Natural killer cell treated with Interleukin-12 subunit alpha and Interleukin-12 subunit beta and Interleukin-15 and Interleukin-18, amount 100 ng/mL, for 72 hours (primary cell): Measurements from ENCODE around the gene NUP42. TPM values are rescaled to one million over a fixed set of nuclear protein-coding genes. Genes with fewer than 3 reads are reported as not detected.
A peak's percentile ranks its signal among the peaks of the same experiment; 100 is the strongest.
"Not testable (repeated sequence)": the region's sequence is repeated elsewhere in the genome, so short reads cannot be mapped to it uniquely, and the experiment has no call there.

Experiments used
- ATAC-seq, 2 donors: fragments of 150-1000 bp; cut with Tn5 transposase in 1 of 2; sonication (Bioruptor Pico), chemical (Tn5 transposase) in 1 of 2; 2 replicates each; pipeline ENCODE4 v1.10.0; 2021
- DNase-seq: peaks from one replicate; pipeline ENCODE4 v3.0.0; 2022; ENCODE audit warnings: low spot score
- H3K27ac Mint-ChIP-seq, 2 donors: 1 replicate in 1 of 2; 2 replicates in 1 of 2; pipeline ENCODE4 v1.8.0; 2022; ENCODE audit warnings: mixed read lengths in 2 of 2, mild to moderate bottlenecking in 1 of 2, moderate library complexity in 1 of 2
- H3K27me3 Mint-ChIP-seq, 2 donors: 1 replicate in 1 of 2; 2 replicates in 1 of 2; pipeline ENCODE4 v1.8.0; 2022; ENCODE audit warnings: mixed read lengths in 2 of 2
- H3K36me3 Mint-ChIP-seq: one replicate; pipeline ENCODE4 v1.8.0; 2022; ENCODE audit warnings: mixed read lengths
- H3K4me1 Mint-ChIP-seq, 2 donors: 1 replicate in 1 of 2; 2 replicates in 1 of 2; pipeline ENCODE4 v1.8.0; 2022; ENCODE audit warnings: low read depth in 2 of 2, mixed read lengths in 2 of 2, mild to moderate bottlenecking in 1 of 2
- H3K4me3 Mint-ChIP-seq: one replicate; pipeline ENCODE4 v1.8.0; 2022; ENCODE audit warnings: mixed read lengths
- H3K9me3 Mint-ChIP-seq: 2 replicates; pipeline ENCODE4 v1.8.0; 2022; ENCODE audit warnings: mixed read lengths
- total RNA-seq, 2 donors: library from RNA; stranded (reverse); gene quantifications; one replicate each; pipeline ENCODE4 v1.2.3, GENCODE V29; 2022

The NUP42 gene
- total RNA-seq, 2 donors from 2014 or later, result 41.2 to 86.2 TPM

- ATAC-seq (no peak), DNase-seq (no peak)
- Mint-ChIP-seq H3K4me3 (no peak overlapping the region), H3K9me3 (no peaks in the 10 kb centered on the region), H3K4me1 (no peaks in the 10 kb centered on the region), H3K36me3 (no peaks in the 10 kb centered on the region), H3K27ac (no peak overlapping the region), H3K27me3 (peaks cover 13 to 27% of the 10 kb centered on the region in 2 donors)
These were observed 28.7 kb downstream of the NUP42 start for GRCh38 chr7:23210506-23210905.

- no peak for ATAC-seq
- Mint-ChIP-seq H3K4me1 (no peaks in the 10 kb centered on the region), H3K36me3 (no peaks in the 10 kb centered on the region), H3K27me3 (peaks cover 21 to 28% of the 10 kb centered on the region in 2 donors), H3K9me3 (no peaks in the 10 kb centered on the region), H3K27ac (no peak overlapping the region), H3K4me3 (no peak overlapping the region)
- DNase-seq, result no peak
These were observed 29.7 kb downstream of the NUP42 start for GRCh38 chr7:23211589-23211988.

DNA sequence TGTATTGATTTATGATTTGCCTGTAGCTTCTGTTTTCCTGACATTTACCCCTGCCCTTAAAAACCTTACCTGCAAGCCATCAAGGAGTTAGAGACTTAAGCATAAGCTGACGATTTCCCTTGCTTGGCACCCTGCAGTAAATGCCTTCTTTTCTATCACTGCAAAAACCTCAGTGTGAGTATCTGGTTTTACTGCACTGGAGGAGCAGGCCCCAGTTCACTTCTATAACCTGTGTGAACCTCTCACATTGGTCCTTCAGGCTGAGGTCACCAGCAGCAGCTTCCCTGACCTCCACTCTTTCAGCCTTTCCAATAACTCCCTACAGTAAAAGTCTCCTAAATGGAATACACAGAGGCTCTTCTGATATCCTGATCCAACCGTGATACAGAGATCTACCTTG is 30.5 kb downstream of the NUP42 start:
- H3K4me1 Mint-ChIP-seq, result no peaks in the 10 kb centered on the region
- peaks cover 21 to 24% of the 10 kb centered on the region in 2 donors for H3K27me3 Mint-ChIP-seq
- H3K27ac Mint-ChIP-seq, result no peak overlapping the region
- DNase-seq (no peak), ATAC-seq (no peak)
- no peak overlapping the region for H3K4me3 Mint-ChIP-seq
- H3K9me3 Mint-ChIP-seq, result no peaks in the 10 kb centered on the region
- no peaks in the 10 kb centered on the region for H3K36me3 Mint-ChIP-seq

GRCh38 chr7:23212841-23213240 is 31.0 kb downstream of the NUP42 start:
- H3K27me3 Mint-ChIP-seq, result peaks cover 20% of the 10 kb centered on the region in 2 donors
- ATAC-seq, result no peak

DNA sequence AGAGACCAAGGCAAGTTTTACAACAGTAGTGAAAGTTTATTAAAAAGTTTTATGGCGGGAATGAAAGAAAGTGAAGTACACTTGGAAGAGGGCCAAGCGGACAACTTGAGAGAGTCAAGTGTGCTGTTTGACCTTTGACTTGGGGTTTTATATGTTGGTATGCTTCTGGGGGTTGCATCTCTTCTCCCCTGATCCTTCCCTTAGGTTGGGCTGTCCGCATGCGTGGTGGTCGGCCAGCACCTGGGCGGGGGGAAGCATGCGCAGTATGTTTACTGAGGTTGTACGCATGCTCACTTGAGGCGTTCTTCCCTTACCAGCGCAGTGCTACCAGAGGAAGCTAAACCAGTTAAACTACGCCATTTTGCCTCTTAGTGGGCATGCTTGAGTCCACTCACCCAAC is 31.9 kb downstream of the NUP42 start:
- no peak overlapping the region for H3K4me3 Mint-ChIP-seq
- H3K27ac Mint-ChIP-seq, result no peak overlapping the region
- H3K27me3 Mint-ChIP-seq, result peaks cover 18 to 21% of the 10 kb centered on the region in 2 donors

More at GRCh38 chr7:23212841-23213240, 31.0 kb downstream of the NUP42 start:
- no peaks in the 10 kb centered on the region for H3K36me3 Mint-ChIP-seq
- no peaks in the 10 kb centered on the region for H3K4me1 Mint-ChIP-seq
- H3K4me3 Mint-ChIP-seq, result no peak overlapping the region
- no peaks in the 10 kb centered on the region for H3K9me3 Mint-ChIP-seq
- no peak overlapping the region for H3K27ac Mint-ChIP-seq
- DNase-seq, result no peak

GRCh38 chr7:23214423-23214822 is 32.6 kb downstream of the NUP42 start:
- no peak overlapping the region for H3K27ac Mint-ChIP-seq
- H3K4me3 Mint-ChIP-seq, result no peak overlapping the region
- no peaks in the 10 kb centered on the region for H3K9me3 Mint-ChIP-seq
- peaks cover 18 to 23% of the 10 kb centered on the region in 2 donors for H3K27me3 Mint-ChIP-seq
- no peak for DNase-seq
- H3K4me1 Mint-ChIP-seq, result no peaks in the 10 kb centered on the region
- no peak for ATAC-seq
- no peaks in the 10 kb centered on the region for H3K36me3 Mint-ChIP-seq

More for the DNA sequence above, 31.9 kb downstream of the NUP42 start:
- DNase-seq (no peak), ATAC-seq (no peak)
- H3K36me3 Mint-ChIP-seq, result no peaks in the 10 kb centered on the region
- H3K4me1 Mint-ChIP-seq, result no peaks in the 10 kb centered on the region
- no peaks in the 10 kb centered on the region for H3K9me3 Mint-ChIP-seq

DNA sequence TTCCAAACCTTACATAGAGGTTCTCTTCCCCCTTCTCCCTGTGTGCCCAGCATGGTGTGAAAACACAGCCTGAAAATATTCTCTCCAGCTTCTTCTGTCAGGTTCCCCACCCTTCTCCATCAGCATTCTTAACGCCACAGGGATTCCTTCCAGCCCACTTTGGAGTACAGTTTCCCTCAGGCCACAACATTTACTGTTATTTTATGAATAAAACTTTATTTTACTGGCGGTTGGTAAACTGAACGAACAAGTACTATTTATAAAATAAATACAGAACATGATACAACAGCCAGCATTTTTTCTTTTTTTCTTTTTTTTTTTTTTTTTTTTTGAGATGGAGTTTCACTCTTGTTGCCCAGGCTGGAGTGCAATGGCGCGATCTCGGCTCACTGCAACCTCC is 33.1 kb downstream of the NUP42 start:
- H3K27me3 Mint-ChIP-seq, result peaks cover 18 to 23% of the 10 kb centered on the region in 2 donors
- ATAC-seq (no peak), DNase-seq (no peak)
- H3K36me3 Mint-ChIP-seq, result no peaks in the 10 kb centered on the region
- no peaks in the 10 kb centered on the region for H3K9me3 Mint-ChIP-seq
- no peak overlapping the region for H3K4me3 Mint-ChIP-seq
- H3K27ac Mint-ChIP-seq, result no peak overlapping the region
- H3K4me1 Mint-ChIP-seq, result no peaks in the 10 kb centered on the region

GRCh38 chr7:23216021-23216420 is 34.2 kb downstream of the NUP42 start:
- H3K9me3 Mint-ChIP-seq, result no peaks in the 10 kb centered on the region
- DNase-seq, result no peak
- H3K4me1 Mint-ChIP-seq, result no peaks in the 10 kb centered on the region
- no peak overlapping the region for H3K27ac Mint-ChIP-seq
- peaks cover 18 to 23% of the 10 kb centered on the region in 2 donors for H3K27me3 Mint-ChIP-seq
- H3K36me3 Mint-ChIP-seq, result no peaks in the 10 kb centered on the region
- H3K4me3 Mint-ChIP-seq, result no peak overlapping the region
- no peak for ATAC-seq

DNA sequence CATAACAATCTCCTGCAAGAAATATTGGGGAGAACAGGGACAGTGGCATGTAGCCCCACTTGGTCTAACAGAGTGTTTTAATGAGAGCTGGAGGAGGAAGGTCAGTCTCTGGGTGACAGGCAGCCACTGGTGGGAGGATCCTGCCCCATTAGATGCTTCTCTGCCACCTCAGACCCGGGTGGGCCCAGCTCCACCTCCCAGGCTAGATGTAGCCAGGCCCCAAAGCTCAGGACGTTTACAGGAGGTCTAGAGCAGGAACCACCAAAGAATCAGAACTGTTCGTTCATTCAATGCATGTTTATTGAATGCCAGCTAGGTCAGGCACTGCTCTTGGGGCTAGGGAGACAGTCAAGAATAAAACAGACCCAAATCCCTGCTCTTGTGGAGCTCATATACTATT is 36.3 kb downstream of the NUP42 start:
- Mint-ChIP-seq H3K27ac (no peak overlapping the region), H3K36me3 (no peaks in the 10 kb centered on the region), H3K4me1 (no peaks in the 10 kb centered on the region), H3K4me3 (no peak overlapping the region), H3K9me3 (no peaks in the 10 kb centered on the region), H3K27me3 (peaks cover 14 to 24% of the 10 kb centered on the region in 2 donors)
- ATAC-seq (no peak), DNase-seq (no peak)

GRCh38 chr7:23220690-23221305 is 39.0 kb downstream of the NUP42 start:
- Mint-ChIP-seq H3K9me3 (no peaks in the 10 kb centered on the region), H3K4me1 (no peaks in the 10 kb centered on the region), H3K4me3 (no peak overlapping the region), H3K27ac (no peak overlapping the region), H3K27me3 (peaks cover 20 to 28% of the 10 kb centered on the region in 2 donors), H3K36me3 (no peaks in the 10 kb centered on the region)
- DNase-seq, result no peak
- peak; percentile 45 to 52 for ATAC-seq

- Mint-ChIP-seq H3K27ac (no peak overlapping the region), H3K36me3 (no peaks in the 10 kb centered on the region), H3K4me3 (no peak overlapping the region), H3K9me3 (no peaks in the 10 kb centered on the region), H3K4me1 (no peaks in the 10 kb centered on the region), H3K27me3 (peaks cover 17 to 24% of the 10 kb centered on the region in 2 donors)
- ATAC-seq (peak in 1 of 2 donors; percentile 8), DNase-seq (no peak)
These were observed 40.7 kb downstream of the NUP42 start for GRCh38 chr7:23222439-23223030.

GRCh38 chr7:23224364-23224763 is 42.5 kb downstream of the NUP42 start:
- H3K4me1 Mint-ChIP-seq, DNase-seq, H3K9me3 Mint-ChIP-seq, H3K4me3 Mint-ChIP-seq, H3K27ac Mint-ChIP-seq, H3K36me3 Mint-ChIP-seq, ATAC-seq: not testable (repeated sequence)
- peaks cover 14 to 15% of the 10 kb centered on the region in 2 donors for H3K27me3 Mint-ChIP-seq

GRCh38 chr7:23226844-23227450 is 45.1 kb downstream of the NUP42 start:
- Mint-ChIP-seq H3K9me3 (no peaks in the 10 kb centered on the region), H3K27ac (no peak overlapping the region), H3K4me3 (no peak overlapping the region), H3K36me3 (no peaks in the 10 kb centered on the region), H3K4me1 (no peaks in the 10 kb centered on the region), H3K27me3 (peaks cover 12 to 15% of the 10 kb centered on the region in 2 donors)
- ATAC-seq (no peak), DNase-seq (no peak)

DNA sequence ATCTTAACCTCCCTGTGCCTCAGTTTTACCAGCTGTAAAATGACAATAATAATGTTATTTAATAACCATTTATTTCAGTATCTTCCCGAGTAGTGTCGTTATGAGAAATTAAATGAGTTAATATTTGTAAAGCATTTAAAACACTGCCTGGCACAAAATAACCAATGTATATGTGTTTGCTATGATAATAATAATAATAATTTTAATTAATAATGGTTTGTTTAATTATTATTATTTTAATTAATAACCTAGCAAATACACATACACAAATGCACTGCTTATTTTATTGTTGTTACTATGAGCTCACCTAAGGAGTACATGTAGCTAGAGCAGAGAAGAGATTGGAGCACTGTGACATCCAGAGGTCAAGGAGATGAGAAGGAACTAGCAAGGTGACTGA is 46.6 kb downstream of the NUP42 start:
- H3K4me1 Mint-ChIP-seq, result no peaks in the 10 kb centered on the region
- no peak overlapping the region for H3K27ac Mint-ChIP-seq
- H3K27me3 Mint-ChIP-seq, result peaks cover 10 to 12% of the 10 kb centered on the region in 2 donors
- no peak for ATAC-seq
- H3K4me3 Mint-ChIP-seq, result no peak overlapping the region
- no peaks in the 10 kb centered on the region for H3K9me3 Mint-ChIP-seq
- H3K36me3 Mint-ChIP-seq, result no peaks in the 10 kb centered on the region
- no peak for DNase-seq
